Small intestine (tissue), 7 donors: ENCODE results near the gene TAF1. TPM values are rescaled to one million over a fixed set of nuclear protein-coding genes. Genes with fewer than 3 reads are reported as not detected.
"Not testable (repeated sequence)": the region's sequence is repeated elsewhere in the genome, so short reads cannot be mapped to it uniquely, and the experiment has no call there.

ENCODE experiments used
- DNase-seq, 2 donors: peaks; one replicate each; pipeline versions ENCODE4 v3.0.0 to v3.0.0-alpha.2; 2013
- FAIRE-seq: peaks from 2 replicates; lab custom pipeline; 2012; peaks lifted over from hg19 to GRCh38; lab: Jason Lieb, UNC
- H3K27ac ChIP-seq, 3 donors: one replicate each; pipeline ENCODE4 v1.5.1; 2013; ENCODE audit warnings: low read length in 2 of 3, mild to moderate bottlenecking in 2 of 3, control low read depth in 1 of 3, inconsistent platforms in 1 of 3, low read depth in 1 of 3, moderate library complexity in 1 of 3
- H3K27me3 ChIP-seq, 3 donors: one replicate each; pipeline ENCODE4 v1.6.1; 2013; ENCODE audit warnings: low read length in 3 of 3, inconsistent platforms in 1 of 3; ENCODE audit not compliant: control insufficient read depth in 3 of 3, insufficient read depth in 3 of 3
- H3K36me3 ChIP-seq, 3 donors: one replicate each; pipeline ENCODE4 v1.6.1; 2013; ENCODE audit warnings: low read length in 3 of 3, inconsistent platforms in 1 of 3, low read depth in 1 of 3, mild to moderate bottlenecking in 1 of 3, moderate library complexity in 1 of 3; ENCODE audit not compliant: control insufficient read depth in 3 of 3, insufficient read depth in 2 of 3
- H3K4me1 ChIP-seq, 3 donors: one replicate each; pipeline ENCODE4 v1.6.1; 2013; ENCODE audit warnings: low read length in 2 of 3, inconsistent platforms in 1 of 3, low read depth in 1 of 3, mild to moderate bottlenecking in 1 of 3, moderate library complexity in 1 of 3; ENCODE audit not compliant: control insufficient read depth in 3 of 3, insufficient read depth in 2 of 3
- H3K4me3 ChIP-seq, 3 donors: one replicate each; pipeline ENCODE4 v1.5.1; 2013; ENCODE audit warnings: low read length in 3 of 3, control low read depth in 1 of 3, inconsistent platforms in 1 of 3, low read depth in 1 of 3, mild to moderate bottlenecking in 1 of 3, moderate library complexity in 1 of 3
- H3K9me3 ChIP-seq, 2 donors: one replicate each; pipeline ENCODE4 v1.6.1; 2013; ENCODE audit warnings: low read depth in 1 of 2, low read length in 1 of 2; ENCODE audit not compliant: control insufficient read depth in 2 of 2, insufficient read depth in 1 of 2
- WGBS, 3 donors: extraction: QIAGEN DNeasy Blood & Tissue Kit; methylation state at CpG; one replicate each; pipeline ENCODE4 v1.1.7; 2013; 5-methylcytosine and 5-hydroxymethylcytosine counted together
- polyA plus RNA-seq, 4 donors: library from polyadenylated mRNA; stranded (reverse) in 3 of 4; unstranded in 1 of 4; fragments of 200-250 nt in 3 of 4; fragments of 120-200 nt in 1 of 4; gene quantifications; one replicate each; pipeline versions ENCODE4 v1.2.1 to v1.2.3, GENCODE V29; 2013
- donor health status: healthy with polysubstance abuse.
- donor health status: control.
- donor health status: control.
- donor health status: Bipolar disorder and iron deficiency.
- donor health status: healthy.

Gene TAF1
- polyA plus RNA-seq, 4 donors = 4.3 to 38.2 (median 10.3) TPM

DNA sequence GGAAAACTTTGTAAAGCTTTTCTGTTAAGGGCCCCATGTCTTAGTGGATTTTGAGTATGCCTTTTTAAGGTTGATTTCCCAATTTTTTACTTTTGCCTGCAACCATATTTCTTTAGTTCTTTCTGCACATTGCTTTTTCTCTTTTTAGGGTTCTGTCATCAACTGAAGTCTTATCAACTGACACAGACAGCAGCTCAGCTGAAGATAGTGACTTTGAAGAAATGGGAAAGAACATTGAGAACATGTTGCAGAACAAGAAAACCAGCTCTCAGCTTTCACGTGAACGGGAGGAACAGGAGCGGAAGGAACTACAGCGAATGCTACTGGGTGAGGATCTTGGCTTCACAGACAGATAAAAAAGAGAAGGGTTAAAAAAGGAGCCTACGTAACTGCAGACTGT lies 27.8 kb downstream of the TAF1 start:
- Histone ChIP-seq H3K4me1 (no peaks in the 10 kb centered on the region), H3K36me3 (peaks cover 4 to 41% (median 10%) of the 10 kb centered on the region in 3 donors), H3K27ac (no peak overlapping the region), H3K4me3 (no peak overlapping the region), H3K9me3 (no peaks in the 10 kb centered on the region), H3K27me3 (no peaks in the 10 kb centered on the region)
- 89 to 94% (median 92%) methylated on average over 5 of the region's 5 CpGs for WGBS, 3 donors
- no peak for FAIRE-seq
- DNase-seq = no peak

DNA sequence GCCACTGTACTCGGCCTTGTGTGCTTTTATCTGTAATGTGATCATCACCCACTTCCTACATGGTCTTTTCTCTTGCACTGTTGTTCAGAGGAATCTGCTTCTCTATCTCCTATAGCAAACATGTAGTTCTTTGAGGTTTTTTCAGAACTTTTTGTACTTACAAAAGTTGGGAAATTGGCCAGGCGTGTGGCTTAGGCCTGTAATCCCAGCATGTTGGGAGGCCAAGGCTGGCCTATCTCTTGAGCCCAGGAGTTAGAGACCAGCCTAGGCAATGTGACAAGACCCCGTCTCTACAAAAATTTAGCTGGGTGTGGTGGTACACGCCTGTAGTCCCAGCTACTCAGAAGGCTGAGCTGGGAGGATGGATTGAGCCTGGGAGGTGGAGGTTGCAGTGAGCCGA lies 30.4 kb downstream of the TAF1 start:
- no peaks in the 10 kb centered on the region for H3K9me3 ChIP-seq
- H3K27me3 ChIP-seq = no peaks in the 10 kb centered on the region
- H3K36me3 ChIP-seq = peaks cover 0 to 34% (median 12%) of the 10 kb centered on the region in 3 donors
- DNase-seq = no peak
- 81 to 90% (median 88%) methylated on average over 4 to 5 of the region's 5 CpGs for WGBS, 3 donors
- no peak for FAIRE-seq
- no peak overlapping the region for H3K27ac ChIP-seq
- no peak overlapping the region for H3K4me3 ChIP-seq
- H3K4me1 ChIP-seq = no peaks in the 10 kb centered on the region

DNA sequence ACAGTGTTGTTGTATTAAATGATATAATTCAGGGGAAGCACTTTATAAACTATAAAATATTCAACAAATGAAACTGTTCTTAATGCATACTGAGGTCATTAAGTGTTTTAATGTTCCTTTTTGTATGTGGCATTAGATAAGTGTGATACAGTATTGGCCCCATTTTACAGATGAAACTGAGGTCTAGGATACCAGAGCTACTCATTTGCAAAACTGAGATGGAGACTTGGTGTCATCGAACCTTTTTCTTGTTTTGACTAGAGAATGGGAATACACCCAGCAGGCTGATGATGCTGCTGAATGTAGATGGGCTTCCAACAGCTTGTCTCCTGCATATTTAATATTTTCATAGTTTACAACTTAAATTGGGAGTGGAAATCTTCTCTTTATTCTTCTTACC lies 34.6 kb downstream of the TAF1 start:
- WGBS, 3 donors = 56 to 94% (median 77%) methylated on average over 1 of the region's 1 CpG
- FAIRE-seq = no peak

DNA sequence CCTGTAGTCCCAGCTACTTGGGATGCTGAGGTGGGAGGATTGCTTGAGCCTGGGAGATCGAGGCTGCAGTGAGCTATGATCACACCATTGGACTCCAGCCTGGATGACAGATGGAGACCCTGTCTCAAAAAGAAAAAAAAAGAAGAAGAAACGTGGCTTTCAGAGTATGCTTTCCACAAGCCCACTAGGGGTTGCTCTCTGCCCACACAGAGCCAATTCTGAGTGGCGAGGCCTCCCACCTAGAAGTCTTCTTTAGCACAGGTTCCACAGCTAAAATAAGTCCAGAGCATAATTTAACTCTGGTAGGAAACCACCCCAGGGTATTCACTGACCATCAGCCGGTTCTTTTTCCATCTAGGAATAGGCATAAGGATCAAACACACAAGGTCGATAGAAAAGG lies 50.1 kb downstream of the TAF1 start:
- not testable (repeated sequence) for FAIRE-seq, H3K27ac ChIP-seq, H3K9me3 ChIP-seq, DNase-seq, H3K27me3 ChIP-seq, H3K4me1 ChIP-seq, H3K4me3 ChIP-seq
- H3K36me3 ChIP-seq = peaks cover 3 to 31% (median 4%) of the 10 kb centered on the region in 3 donors
- WGBS, 3 donors = 38 to 66% (median 64%) methylated on average over 2 to 3 of the region's 5 CpGs

More for the DNA sequence above, 34.6 kb downstream of the TAF1 start:
- Histone ChIP-seq H3K9me3 (no peaks in the 10 kb centered on the region), H3K27me3 (no peaks in the 10 kb centered on the region), H3K4me1 (no peaks in the 10 kb centered on the region), H3K4me3 (no peak overlapping the region), H3K27ac (no peak overlapping the region), H3K36me3 (peaks cover 2 to 40% (median 5%) of the 10 kb centered on the region in 3 donors)
- DNase-seq = no peak

DNA sequence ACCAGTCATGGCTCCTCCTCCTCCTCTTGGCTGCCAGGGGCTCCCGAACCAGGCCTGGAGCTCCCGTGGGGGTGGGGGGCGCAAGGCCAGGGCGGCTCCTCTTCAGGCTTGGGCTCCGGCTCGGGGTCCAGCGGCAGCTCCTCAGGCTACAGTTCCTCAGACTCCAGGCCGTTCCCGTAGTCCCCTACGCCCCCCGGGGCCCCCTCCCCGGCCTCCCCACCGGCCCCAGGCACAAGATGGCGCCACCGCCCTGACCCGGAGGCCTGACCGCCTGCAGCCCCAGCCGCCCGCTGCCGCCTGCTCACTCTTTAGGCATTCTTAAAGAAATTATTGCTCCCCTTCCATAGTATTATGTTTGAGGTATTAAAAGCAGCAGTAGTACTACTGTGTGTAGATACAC lies 54.5 kb downstream of the TAF1 start:
- Histone ChIP-seq H3K4me3 (no peak overlapping the region), H3K4me1 (no peaks in the 10 kb centered on the region), H3K27ac (no peak overlapping the region), H3K9me3 (no peaks in the 10 kb centered on the region), H3K36me3 (peaks cover 3 to 28% (median 4%) of the 10 kb centered on the region in 3 donors), H3K27me3 (no peaks in the 10 kb centered on the region)
- FAIRE-seq (no peak), DNase-seq (no peak)
- 87 to 98% (median 92%) methylated on average over 14 to 20 of the region's 20 CpGs for WGBS, 3 donors

DNA sequence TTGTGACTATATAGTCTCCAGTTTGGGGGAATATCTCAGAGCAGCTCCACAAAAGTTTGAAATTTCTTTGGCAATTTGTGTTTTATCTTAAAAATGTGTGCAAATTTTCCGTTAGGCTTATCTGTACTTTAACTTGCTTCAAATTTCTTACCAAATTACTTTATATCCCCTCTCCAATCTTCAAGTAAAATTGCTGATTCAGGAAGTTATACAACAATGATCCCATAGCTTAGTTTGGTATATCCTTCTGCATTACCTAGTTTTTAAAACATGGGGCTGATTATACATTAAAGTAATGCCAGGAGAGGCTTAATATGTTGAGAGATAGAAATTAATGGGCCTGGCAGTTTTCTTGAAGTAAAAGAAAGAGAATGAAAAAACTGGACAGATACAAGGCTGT lies 66.6 kb downstream of the TAF1 start:
- no peak for DNase-seq
- Histone ChIP-seq H3K36me3 (peaks cover 0 to 3% (median 2%) of the 10 kb centered on the region in 3 donors), H3K9me3 (no peaks in the 10 kb centered on the region), H3K27me3 (no peaks in the 10 kb centered on the region), H3K4me1 (no peaks in the 10 kb centered on the region), H3K4me3 (no peak overlapping the region), H3K27ac (no peak overlapping the region)
- FAIRE-seq = no peak
- 83 to 84% (median 83%) methylated on average over 1 of the region's 1 CpG for WGBS, 3 donors

DNA sequence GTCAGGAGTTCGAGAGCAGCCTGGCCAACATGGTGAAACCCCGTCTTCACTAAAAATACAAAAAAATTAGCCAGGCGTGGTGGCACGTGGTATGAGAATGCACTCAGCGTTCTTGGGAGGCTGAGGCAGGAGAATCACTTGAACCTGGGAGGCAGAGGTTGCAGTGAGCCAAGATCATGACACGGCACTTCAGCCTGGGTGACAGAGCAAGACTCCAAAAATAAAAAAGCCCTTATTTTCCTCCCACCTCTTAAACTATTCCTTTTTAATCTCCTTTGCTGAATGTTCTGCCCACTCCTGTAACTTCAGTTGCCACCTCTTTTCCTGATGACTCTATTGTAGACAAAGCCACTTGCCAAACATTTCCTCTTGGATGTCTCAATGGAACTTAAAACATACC lies 72.6 kb downstream of the TAF1 start:
- Histone ChIP-seq H3K4me3 (no peak overlapping the region), H3K27ac (no peak overlapping the region), H3K36me3 (peaks cover 0 to 8% (median 0%) of the 10 kb centered on the region in 3 donors), H3K27me3 (no peaks in the 10 kb centered on the region), H3K9me3 (no peaks in the 10 kb centered on the region), H3K4me1 (no peaks in the 10 kb centered on the region)
- DNase-seq (no peak), FAIRE-seq (no peak)
- 91 to 95% (median 91%) methylated on average over 6 of the region's 6 CpGs for WGBS, 3 donors

DNA sequence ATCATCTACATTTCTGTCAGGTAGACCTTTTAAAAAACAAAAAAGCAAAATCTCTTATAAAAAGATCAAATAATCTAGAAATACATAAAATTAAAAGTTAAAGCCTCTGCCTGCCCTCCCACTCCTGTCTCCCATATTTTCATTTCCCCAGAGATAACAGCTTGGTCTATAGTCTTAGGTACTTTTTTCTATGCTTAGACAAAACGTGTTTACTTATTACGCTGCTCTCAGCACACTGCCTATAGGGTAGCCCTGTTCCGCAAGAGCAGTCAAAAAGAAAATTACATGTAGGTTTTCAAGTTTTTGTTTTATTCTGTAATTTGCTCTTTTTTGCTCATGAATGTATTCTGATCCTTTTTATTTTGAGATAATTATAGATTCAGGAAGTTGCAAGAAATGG lies 73.3 kb downstream of the TAF1 start:
- no peaks in the 10 kb centered on the region for H3K4me1 ChIP-seq
- H3K27me3 ChIP-seq = no peaks in the 10 kb centered on the region
- no peak overlapping the region for H3K27ac ChIP-seq
- no peak for FAIRE-seq
- no peak for DNase-seq
- H3K36me3 ChIP-seq = peaks cover 0 to 10% (median 0%) of the 10 kb centered on the region in 3 donors
- WGBS, 3 donors = 82 to 92% (median 88%) methylated on average over 3 of the region's 3 CpGs
- no peak overlapping the region for H3K4me3 ChIP-seq
- H3K9me3 ChIP-seq = no peaks in the 10 kb centered on the region

DNA sequence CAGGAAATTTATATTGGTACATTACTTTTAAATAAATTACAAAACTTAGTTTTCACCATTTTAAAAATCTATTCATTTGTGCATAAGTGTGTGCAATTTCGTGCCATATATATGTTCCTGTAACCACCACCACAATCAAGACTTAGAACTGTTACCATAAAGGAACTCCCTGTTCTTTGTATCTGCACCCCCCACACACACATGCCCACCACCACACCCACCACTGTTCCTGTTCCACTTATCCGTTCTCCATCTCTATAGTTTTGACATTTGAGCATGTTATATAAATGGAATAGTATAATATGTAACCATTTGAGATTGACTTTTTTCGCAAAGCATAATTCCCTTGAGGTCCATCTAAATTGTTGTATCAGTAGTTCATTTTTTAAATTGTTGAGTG lies 73.7 kb downstream of the TAF1 start:
- no peaks in the 10 kb centered on the region for H3K4me1 ChIP-seq
- DNase-seq (no peak), FAIRE-seq (no peak)
- H3K27ac ChIP-seq = no peak overlapping the region
- H3K4me3 ChIP-seq = no peak overlapping the region
- H3K36me3 ChIP-seq = peaks cover 0 to 15% (median 0%) of the 10 kb centered on the region in 3 donors
- WGBS, 3 donors = 83 to 87% (median 86%) methylated on average over 3 of the region's 3 CpGs
- no peaks in the 10 kb centered on the region for H3K27me3 ChIP-seq
- no peaks in the 10 kb centered on the region for H3K9me3 ChIP-seq
